D721Med (cell line): ENCODE results near the gene TMSB10.
A peak's percentile ranks its signal among the peaks of the same experiment; 100 is the strongest.

Experiments
- DNase-seq: peaks from one replicate; pipeline ENCODE4 v3.0.0; 2011; ENCODE audit warnings: low spot score; ENCODE audit not compliant: insufficient read length
- FAIRE-seq: peaks from 2 replicates; lab custom pipeline; 2011; peaks lifted over from hg19 to GRCh38; lab: Jason Lieb, UNC
- TF ChIP-seq, protein P1 (sequence below): IDR thresholded peaks from 2 replicates; pipeline ENCODE4 v1.5.1; 2012; ENCODE audit warnings: mild to moderate bottlenecking, control low read depth; ENCODE audit not compliant: insufficient read depth; ENCODE audit errors: missing control alignments

Gene TMSB10

DNA sequence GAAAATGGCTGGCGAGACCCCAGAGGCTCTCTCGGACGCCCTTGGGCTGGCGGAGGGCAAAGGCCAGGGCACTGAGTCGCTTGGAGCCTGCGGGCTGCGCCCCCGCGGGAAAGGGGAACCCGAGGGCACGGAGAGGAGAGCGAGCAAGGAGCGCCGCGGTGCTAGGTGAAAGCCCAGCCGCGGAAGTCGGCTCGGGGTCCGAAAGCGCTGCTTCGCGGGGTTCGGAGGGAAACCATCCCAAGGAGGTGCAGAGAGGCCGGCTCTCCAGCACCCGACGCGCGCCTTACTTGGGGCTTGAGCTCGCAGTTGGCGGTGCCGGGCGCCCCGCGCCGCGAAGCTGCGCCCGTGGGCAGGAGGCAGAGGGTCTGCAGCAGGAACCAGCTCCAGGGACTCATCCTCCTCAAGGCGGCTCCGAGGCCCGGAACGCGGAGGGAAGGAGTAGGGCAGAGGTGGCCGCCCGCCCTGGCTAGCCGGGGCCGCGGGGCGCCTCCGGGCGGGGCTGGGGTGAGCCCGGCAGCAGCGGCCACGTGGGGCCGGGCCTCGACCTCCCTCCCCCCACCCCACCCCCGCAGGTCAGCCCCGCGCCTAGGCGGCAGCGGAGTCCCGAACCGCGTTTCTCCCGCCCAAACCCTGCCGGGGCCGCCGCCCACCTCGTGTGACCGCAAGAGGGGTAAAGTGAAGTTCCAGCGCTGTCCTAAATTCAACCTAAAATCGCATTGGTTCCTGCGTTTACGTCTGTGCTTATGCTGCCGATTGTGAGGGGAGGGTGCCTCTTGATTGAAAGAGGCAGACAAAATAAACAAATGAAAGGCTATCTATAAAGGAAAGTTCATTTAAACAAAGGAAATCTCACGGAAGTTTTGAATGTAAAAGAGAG is 24.6 kb upstream of the TMSB10 start, which contains the start of gene TRABD2A:
TRABD2A (minus strand) TSS at position 440 of the 877 bp plus-strand sequence; CDS start at position 395, 45 bp downstream.
- TF ChIP-seq, protein P1, sequence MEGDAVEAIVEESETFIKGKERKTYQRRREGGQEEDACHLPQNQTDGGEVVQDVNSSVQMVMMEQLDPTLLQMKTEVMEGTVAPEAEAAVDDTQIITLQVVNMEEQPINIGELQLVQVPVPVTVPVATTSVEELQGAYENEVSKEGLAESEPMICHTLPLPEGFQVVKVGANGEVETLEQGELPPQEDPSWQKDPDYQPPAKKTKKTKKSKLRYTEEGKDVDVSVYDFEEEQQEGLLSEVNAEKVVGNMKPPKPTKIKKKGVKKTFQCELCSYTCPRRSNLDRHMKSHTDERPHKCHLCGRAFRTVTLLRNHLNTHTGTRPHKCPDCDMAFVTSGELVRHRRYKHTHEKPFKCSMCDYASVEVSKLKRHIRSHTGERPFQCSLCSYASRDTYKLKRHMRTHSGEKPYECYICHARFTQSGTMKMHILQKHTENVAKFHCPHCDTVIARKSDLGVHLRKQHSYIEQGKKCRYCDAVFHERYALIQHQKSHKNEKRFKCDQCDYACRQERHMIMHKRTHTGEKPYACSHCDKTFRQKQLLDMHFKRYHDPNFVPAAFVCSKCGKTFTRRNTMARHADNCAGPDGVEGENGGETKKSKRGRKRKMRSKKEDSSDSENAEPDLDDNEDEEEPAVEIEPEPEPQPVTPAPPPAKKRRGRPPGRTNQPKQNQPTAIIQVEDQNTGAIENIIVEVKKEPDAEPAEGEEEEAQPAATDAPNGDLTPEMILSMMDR = no peak
- FAIRE-seq (no peak), DNase-seq (no peak)

DNA sequence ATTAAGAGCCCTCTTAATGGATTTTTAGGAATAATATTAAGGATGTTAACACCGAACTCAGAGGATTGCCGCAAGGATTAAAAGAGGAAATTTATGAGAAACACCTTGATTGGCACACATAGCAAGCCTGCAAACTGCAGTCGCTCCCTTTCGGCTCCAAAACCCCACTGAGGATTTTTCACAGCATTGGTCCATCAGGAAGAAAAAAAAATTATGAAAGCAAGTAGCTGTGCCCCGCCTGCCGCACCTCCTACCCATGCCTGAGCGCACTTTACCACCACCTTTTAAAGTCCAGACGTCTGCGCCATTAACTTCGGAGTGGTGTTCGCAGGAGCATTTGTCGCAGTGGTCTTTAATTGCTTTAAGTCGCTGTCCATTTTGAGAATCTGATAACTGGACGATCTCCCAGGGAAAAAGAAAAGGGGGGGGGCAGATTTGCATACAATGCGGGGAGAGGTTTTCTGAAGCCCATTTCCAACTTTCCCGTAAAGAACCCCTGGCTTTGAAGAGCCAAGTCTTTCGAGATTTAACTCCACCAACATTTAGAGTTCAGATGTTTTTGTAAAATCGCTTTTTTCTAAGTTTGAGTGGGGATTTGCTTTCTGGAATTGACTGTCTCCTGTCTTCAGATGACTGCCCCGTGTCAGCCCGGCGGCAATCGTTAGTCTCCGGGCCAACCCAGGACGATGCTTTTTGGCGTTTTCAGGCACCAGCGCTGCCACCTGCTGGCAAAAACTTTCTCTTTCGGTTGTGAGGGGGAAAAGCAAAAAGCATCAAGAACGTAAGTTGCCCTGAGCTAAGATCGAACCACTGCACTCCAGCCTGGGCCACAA is 23.7 kb upstream of the TMSB10 start:
- TF ChIP-seq, protein P1 = peak; percentile 75
- no peak for FAIRE-seq
- DNase-seq = no peak

DNA sequence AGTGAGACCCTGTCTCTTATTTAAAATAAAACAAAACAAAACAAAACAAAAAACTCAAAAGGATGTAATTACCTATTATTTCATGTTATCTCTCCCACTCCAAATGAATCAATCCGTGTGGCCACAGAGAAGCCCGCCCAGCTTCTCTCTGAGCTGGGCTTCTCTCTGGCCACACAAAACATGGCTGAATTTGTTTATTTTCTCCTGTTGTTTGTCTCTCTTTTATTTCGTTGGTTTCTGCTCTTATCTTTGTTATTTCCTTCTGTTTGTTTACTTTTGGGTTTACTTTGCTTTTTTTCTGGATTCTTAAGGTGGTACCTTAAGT is 23.1 kb upstream of the TMSB10 start:
- TF ChIP-seq, protein P1 = no peak
- no peak for FAIRE-seq
- DNase-seq = no peak

DNA sequence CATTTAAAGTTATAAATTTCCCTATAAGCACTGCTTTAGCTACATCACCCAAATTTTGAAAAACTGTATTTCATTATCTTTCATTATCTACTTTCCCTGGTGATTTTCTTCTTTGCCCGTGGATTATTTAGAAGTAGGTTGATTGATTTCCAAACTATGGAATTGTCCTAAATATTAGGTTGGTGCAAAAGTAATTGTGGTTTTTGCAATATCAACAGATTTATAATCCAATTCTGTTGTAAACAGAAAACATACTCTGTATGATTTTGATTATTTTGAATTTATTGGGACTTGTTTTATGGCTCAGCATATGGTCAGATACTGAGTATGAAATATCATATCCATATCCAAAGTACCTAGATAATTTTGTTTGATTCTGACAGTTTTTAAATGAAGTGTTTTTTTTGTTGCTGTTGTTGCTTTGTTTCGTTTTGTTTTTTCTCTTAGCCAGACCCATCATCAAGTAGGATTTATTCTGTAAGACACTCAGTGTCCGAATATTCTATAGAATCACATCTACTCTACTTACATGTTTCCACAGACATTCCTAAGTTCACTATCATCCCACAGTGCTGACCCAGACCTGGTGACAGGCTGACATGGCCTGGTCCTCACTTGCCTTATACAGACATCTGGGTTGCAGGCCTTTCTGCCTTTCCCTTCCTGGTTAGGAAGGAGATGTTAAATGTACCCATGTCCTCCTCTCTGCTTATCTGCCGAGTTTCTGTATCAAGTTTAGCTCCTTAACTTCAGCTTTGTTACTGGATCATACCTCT is 22.5 kb upstream of the TMSB10 start:
- FAIRE-seq (no peak), DNase-seq (no peak)
- TF ChIP-seq, protein P1 = no peak

DNA sequence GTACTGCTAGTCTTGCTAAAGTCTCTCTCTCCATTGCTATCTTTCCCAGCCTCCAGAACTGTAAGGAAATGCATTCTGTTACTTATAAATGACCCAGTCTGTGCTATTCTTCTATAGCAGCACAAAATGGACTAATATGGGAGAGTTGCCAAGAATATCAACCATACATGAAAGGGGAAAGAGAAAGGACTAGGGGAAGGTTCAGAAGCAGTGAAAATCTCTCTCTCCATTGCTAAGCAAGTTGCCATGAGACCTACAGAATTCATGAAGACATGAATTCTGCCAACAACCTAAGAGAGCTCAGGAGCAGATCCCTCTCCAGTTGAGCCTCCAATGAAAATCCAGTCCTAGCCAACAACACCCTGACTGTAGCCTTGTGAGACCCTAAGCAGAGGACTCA is 21.0 kb upstream of the TMSB10 start:
- DNase-seq (no peak), FAIRE-seq (no peak)
- TF ChIP-seq, protein P1 = no peak

DNA sequence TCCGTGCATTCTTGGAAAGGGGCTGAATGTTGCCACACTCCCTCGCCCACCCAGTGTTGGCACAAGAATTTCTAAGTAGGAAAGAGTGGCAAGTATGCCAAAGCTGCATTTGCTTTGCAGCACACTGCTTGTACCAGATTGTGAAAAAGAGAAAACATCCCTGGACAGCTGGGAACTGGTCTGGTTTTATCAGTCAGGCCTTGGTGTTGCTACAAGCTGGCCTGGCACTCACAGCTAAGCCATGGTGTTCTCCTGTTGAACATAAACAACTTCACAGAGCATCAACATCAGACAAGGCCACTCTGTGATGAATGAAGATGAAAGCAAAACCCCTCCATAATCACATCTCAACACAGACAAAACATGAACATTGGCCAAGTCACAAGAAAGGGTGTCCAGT is 20.3 kb upstream of the TMSB10 start:
- DNase-seq (no peak), FAIRE-seq (no peak)
- TF ChIP-seq, protein P1 = no peak
